Muscle layer of colon (tissue), 2 donors: ENCODE measurements around the gene ZNF333.
"Not testable (repeated sequence)": the region's sequence is repeated elsewhere in the genome, so short reads cannot be mapped to it uniquely, and the experiment has no call there.

Source experiments
- H3K27ac ChIP-seq: one replicate; pipeline ENCODE4 v1.7.0; 2013; ENCODE audit warnings: low read depth, mild to moderate bottlenecking, low read length, moderate library complexity
- H3K27me3 ChIP-seq, 2 donors: one replicate each; pipeline ENCODE4 v1.7.0; 2013; ENCODE audit warnings: low read length in 2 of 2, mild to moderate bottlenecking in 2 of 2; ENCODE audit not compliant: insufficient read depth in 2 of 2, control insufficient read depth in 1 of 2
- H3K36me3 ChIP-seq: one replicate; pipeline ENCODE4 v1.7.0; 2013; ENCODE audit warnings: mild to moderate bottlenecking, low read length; ENCODE audit not compliant: insufficient read depth
- H3K4me1 ChIP-seq: one replicate; pipeline ENCODE4 v1.7.0; 2013; ENCODE audit warnings: mild to moderate bottlenecking, low read length; ENCODE audit not compliant: insufficient read depth
- H3K4me3 ChIP-seq, 2 donors: one replicate each; pipeline ENCODE4 v1.7.0; 2013; ENCODE audit warnings: low read length in 2 of 2, low read depth in 1 of 2, mild to moderate bottlenecking in 1 of 2, moderate library complexity in 1 of 2
- H3K9ac ChIP-seq: one replicate; pipeline ENCODE4 v1.7.0; 2013; ENCODE audit warnings: low read length
- H3K9me3 ChIP-seq: one replicate; pipeline ENCODE4 v1.7.0; 2013; ENCODE audit warnings: mild to moderate bottlenecking, low read length
- donor health status: abdominal sarcoma.
- donor health status: Adenocarcinoma of cecum.

The ZNF333 gene

DNA sequence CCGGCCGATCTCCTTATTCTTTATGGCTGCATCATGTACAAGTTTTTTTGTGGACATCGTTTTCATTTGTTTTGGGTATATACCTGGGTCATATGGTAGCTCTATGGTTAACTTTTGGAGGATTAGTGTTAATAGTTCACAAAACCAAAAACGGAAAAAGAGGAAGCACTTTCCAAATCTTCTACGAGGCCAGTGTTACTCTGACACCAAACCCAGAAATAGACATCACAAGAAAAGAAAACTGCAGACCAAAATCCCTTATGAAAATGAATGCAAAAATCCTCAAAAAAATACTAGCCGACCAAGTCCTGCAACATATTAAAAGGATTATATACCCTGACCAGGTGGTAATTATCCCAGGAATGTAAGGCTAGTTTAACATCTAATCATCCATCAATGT is 58.8 kb downstream of the ZNF333 start:
- Histone ChIP-seq H3K4me1 (no peaks in the 10 kb centered on the region), H3K4me3 (no peak overlapping the region), H3K27ac (no peak overlapping the region), H3K36me3 (no peaks in the 10 kb centered on the region), H3K9ac (no peak overlapping the region), H3K9me3 (no peaks in the 10 kb centered on the region), H3K27me3 (no peaks in the 10 kb centered on the region)

DNA sequence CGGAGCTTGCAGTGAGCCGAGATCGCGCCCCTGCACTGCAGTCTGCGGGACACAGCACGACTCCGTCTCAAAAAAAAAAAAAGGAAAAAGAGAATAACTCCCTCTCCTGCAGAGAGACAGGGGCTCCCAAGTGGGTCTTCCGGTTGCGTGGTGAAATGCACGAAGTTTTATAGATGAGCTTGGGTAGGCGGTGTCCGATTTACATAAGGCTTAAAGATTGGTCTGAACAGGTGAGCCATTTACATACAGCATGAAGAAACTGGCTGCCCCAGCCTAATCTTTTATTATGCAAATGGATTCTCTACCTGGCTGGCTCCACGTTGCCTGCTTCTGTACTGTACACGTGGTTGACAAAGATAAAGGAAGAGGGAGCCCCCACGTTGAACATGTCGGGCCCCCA is 69.0 kb downstream of the ZNF333 start:
- Histone ChIP-seq H3K4me3 (no peak overlapping the region), H3K9me3 (no peaks in the 10 kb centered on the region), H3K27ac (no peak overlapping the region), H3K9ac (no peak overlapping the region), H3K4me1 (no peaks in the 10 kb centered on the region), H3K36me3 (no peaks in the 10 kb centered on the region), H3K27me3 (no peaks in the 10 kb centered on the region)

DNA sequence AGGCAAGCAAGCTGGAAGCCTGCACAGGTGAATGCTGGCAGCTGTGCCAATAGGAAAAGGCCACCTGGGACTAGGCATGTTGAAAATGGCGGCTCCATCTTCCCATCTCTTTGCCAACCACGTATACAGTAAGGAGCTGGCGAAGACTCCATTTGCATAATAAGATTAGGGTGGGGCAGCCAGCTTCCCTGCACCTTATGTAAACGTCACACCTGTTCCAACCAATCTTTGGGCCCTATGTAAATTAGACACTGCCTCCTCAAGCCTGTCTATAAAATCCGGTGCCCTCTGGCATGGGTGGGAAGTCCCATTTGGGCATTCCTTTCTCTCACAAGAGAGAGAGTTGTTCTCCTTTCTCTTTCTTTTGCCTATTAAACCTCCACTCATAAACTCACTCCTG is 71.8 kb downstream of the ZNF333 start:
- Histone ChIP-seq H3K36me3 (no peaks in the 10 kb centered on the region), H3K27ac (no peak overlapping the region), H3K4me3 (no peak overlapping the region), H3K9me3 (no peaks in the 10 kb centered on the region), H3K27me3 (no peaks in the 10 kb centered on the region), H3K9ac (no peak overlapping the region), H3K4me1 (no peaks in the 10 kb centered on the region)

DNA sequence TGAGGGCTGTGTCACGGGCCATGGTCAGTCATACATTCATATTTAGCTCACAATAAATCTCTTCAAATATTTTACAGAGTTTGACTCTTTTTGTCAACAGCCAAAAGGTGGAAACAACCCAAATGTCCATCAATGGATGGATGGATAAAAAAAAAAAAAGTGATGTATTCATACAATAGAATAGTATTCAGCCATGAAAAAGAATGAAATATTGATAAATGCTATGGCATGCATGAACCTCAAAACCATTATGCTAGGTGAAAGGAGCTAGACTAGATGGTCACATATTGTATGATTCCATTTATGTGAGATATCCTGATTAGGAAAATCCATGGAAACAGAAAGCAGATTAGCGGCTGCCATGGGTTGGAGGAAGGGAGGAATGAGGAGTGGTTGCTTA is 72.3 kb downstream of the ZNF333 start:
- no peak overlapping the region for H3K9ac ChIP-seq
- H3K4me1 ChIP-seq = no peaks in the 10 kb centered on the region
- no peaks in the 10 kb centered on the region for H3K36me3 ChIP-seq
- H3K9me3 ChIP-seq = no peaks in the 10 kb centered on the region
- H3K27ac ChIP-seq = no peak overlapping the region
- H3K27me3 ChIP-seq = no peaks in the 10 kb centered on the region
- H3K4me3 ChIP-seq = no peak overlapping the region

DNA sequence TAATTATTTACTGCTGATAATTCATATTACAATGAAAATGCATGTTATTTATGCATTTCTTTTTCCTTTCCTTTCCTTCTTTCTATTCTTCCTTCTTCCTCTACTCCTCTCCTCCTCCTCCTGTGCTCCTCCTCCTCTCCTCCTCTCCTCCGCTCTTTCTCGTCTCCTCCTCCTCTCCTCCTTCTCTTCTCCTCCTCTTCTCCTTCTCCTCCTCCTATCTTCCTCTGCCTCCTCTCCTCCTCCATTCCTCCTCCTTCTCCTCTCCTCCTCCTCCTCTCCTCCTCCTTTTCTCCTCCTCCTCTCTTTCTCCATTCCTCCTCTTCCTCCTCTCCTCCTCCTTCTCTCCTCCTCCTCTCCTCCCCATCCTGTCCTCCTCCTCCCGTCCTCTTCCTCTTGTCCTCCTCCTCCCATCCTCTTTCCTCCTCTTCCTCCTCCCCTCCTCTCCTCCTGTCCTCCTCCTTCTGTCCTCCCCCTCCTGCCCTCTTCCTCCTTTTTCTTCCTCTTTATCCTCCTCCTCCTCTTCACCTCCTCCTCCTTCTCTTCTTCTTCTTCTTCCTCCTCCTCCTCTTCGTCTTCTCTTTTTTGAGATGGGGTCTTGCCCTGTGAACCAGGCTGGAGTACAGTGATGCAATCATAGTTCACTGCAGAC is 73.8 kb downstream of the ZNF333 start:
- no peak overlapping the region for H3K27ac ChIP-seq
- no peaks in the 10 kb centered on the region for H3K9me3 ChIP-seq
- H3K36me3 ChIP-seq = no peaks in the 10 kb centered on the region
- no peak overlapping the region for H3K9ac ChIP-seq
- H3K4me3 ChIP-seq = no peak overlapping the region
- no peaks in the 10 kb centered on the region for H3K4me1 ChIP-seq
- peaks cover 0 to 6% of the 10 kb centered on the region in 2 donors for H3K27me3 ChIP-seq

DNA sequence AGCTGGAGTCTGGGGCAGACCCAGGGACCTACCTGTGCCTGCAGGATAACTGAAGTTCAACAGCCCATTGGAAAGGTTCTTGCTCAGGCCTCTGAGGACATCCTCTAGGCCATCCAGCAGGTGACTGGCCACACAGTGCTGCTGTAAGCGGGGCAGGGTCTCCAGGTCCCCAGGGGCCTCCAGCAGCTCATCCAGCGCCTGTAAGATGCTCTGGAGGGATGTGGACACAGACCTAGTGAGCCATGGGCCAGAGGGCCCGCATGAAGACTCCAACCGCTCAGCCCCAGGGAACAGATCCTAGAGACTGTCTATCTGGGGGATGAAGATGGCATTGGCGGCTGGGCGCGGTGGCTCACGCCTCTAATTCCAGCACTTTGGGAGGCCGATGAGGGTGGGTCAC is 74.6 kb downstream of the ZNF333 start:
- no peak overlapping the region for H3K4me3 ChIP-seq
- no peak overlapping the region for H3K27ac ChIP-seq
- H3K27me3 ChIP-seq = peaks cover 0 to 7% of the 10 kb centered on the region in 2 donors
- H3K9me3 ChIP-seq = no peaks in the 10 kb centered on the region
- H3K4me1 ChIP-seq = no peaks in the 10 kb centered on the region
- no peaks in the 10 kb centered on the region for H3K36me3 ChIP-seq
- no peak overlapping the region for H3K9ac ChIP-seq

DNA sequence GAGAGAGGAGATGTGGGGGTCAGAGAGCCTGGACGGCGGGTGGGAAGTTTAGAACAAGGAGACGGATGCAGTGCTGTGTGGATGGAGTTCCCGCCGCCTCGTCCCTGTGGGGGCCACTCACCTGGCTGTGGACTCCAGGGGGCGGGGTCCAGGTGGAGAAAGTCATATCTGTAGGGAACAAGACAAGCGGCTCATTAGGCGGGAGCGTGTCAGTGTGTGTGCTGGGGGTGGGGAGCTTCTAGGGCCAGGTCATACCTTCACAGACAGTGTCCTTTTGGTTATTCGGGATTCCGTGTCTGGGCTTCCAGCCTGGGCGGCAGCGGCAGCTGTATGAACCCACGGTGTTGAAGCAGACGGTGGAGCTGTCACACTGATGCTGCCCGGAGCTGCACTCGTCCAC is 75.6 kb downstream of the ZNF333 start:
- H3K27ac ChIP-seq, H3K27me3 ChIP-seq, H3K9ac ChIP-seq, H3K9me3 ChIP-seq, H3K4me1 ChIP-seq, H3K36me3 ChIP-seq, H3K4me3 ChIP-seq: not testable (repeated sequence)

DNA sequence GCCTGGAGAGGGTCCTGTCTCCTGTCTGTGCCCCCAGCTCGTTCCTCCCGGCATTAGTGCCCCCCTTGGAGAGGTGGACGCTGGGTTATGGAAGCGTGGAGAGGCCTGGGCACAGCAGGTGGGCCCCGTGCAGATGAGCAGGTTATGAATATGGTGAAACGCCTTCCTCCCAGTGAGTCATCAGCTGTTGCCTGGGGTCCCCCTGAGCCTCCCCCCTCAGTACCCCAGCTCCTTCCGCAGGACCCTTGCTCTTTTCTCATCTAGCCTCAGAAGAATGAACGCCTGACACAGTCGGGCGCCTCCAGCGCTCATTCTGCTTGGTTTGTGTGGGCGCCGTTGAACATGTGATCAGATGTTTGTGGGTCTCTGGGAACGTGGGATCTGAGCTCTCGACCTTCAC is 76.0 kb downstream of the ZNF333 start:
- not testable (repeated sequence) for H3K36me3 ChIP-seq, H3K27ac ChIP-seq

DNA sequence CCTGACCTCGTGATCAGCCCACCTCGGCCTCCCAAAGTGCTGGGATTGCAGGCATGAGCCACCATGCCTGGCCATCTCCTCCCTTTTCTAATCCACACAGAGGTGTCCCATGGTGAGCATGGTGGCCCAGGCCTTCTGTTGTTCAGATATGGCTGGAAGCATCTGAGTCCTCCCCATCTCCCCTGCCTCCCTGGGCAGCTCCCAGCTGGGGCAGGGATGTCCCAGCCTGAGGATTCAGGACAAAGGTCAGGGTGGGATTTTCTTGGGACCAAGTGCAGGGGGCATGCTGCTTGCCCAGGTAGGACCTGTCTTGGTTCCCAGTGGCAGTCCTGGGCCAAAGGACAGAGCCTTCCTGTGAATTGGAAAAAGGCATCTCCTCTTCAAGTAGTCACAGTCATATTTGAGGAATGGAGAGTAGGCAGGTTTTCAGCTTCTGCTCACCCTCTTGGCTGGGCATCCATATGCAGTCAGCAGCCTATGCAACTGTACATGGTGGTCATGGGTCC is 77.7 kb downstream of the ZNF333 start:
- no peak overlapping the region for H3K9ac ChIP-seq
- H3K9me3 ChIP-seq = no peaks in the 10 kb centered on the region
- H3K27me3 ChIP-seq = peaks cover 0 to 7% of the 10 kb centered on the region in 2 donors
- H3K36me3 ChIP-seq = no peaks in the 10 kb centered on the region
- H3K4me3 ChIP-seq = no peak overlapping the region
- no peaks in the 10 kb centered on the region for H3K4me1 ChIP-seq
- H3K27ac ChIP-seq = no peak overlapping the region

More for the DNA sequence above, 76.0 kb downstream of the ZNF333 start:
- H3K27me3 ChIP-seq, H3K4me1 ChIP-seq, H3K9ac ChIP-seq, H3K4me3 ChIP-seq, H3K9me3 ChIP-seq: not testable (repeated sequence)

DNA sequence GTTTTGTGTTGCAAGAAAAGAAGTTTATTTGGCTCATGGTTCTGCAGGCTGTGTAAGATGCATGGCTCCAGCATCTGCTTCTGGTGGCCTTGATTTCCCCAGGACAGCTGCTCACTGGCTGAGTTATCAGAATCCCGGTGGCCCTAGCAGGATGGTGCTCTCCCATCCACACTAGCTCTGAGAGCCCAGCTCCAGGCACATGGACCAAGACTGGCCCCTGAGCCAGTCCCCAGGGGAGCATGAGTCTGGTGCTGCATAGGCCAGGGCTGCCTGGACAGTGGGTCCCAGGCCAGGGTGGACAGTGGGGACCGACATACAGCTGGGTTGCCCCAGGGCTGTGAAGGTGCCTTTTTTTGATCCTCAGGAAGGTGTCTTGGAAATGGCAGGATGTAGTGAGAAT is 78.2 kb downstream of the ZNF333 start:
- H3K36me3 ChIP-seq = no peaks in the 10 kb centered on the region
- no peak overlapping the region for H3K9ac ChIP-seq
- no peak overlapping the region for H3K4me3 ChIP-seq
- peaks cover 0 to 7% of the 10 kb centered on the region in 2 donors for H3K27me3 ChIP-seq
- H3K27ac ChIP-seq = no peak overlapping the region
- no peaks in the 10 kb centered on the region for H3K4me1 ChIP-seq
- H3K9me3 ChIP-seq = no peaks in the 10 kb centered on the region

DNA sequence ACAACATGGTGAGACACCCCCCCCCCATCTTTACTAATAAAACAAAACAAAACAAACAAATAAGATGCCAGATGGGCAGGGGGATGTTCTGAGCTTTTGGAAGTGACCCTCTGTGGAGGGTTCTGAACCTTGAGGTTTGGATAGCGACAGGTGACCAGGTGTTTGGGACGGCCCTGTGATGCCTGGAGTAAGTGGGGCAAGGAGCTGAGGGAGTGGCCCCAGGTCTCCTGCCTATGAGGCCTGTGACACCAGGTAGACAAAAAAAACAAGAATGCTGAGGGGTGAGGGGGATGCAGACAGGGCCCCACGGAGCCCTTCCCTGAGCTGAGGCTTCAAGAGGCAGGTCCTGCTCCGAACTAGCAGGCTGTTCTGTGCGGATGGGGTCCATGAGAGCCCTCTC is 79.4 kb downstream of the ZNF333 start:
- Histone ChIP-seq H3K27ac (no peak overlapping the region), H3K27me3 (peaks cover 0 to 7% of the 10 kb centered on the region in 2 donors), H3K4me1 (no peaks in the 10 kb centered on the region), H3K36me3 (no peaks in the 10 kb centered on the region), H3K4me3 (no peak overlapping the region), H3K9me3 (no peaks in the 10 kb centered on the region), H3K9ac (no peak overlapping the region)

DNA sequence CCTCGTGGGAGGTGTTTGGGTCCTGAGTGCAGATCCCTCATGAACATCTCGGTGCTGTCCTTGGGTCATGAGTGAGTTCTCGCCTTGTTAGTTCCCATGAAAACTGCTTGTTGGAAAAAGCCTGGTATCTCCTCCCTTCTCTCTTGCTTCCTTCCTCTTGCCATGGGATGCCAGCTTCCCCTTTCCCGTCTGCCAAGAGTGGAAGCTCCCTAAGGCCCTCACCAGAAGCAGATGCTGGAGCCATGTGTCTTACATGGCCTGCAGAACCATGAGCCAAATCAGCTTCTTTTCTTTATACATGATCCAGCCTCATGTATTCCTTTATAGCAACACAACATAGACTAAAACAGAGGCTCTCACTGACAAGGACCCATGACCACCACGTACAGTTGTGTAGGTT is 80.3 kb downstream of the ZNF333 start:
- no peaks in the 10 kb centered on the region for H3K9me3 ChIP-seq

More for the DNA sequence above, 80.3 kb downstream of the ZNF333 start:
- no peaks in the 10 kb centered on the region for H3K4me1 ChIP-seq
- no peak overlapping the region for H3K9ac ChIP-seq
- no peak overlapping the region for H3K4me3 ChIP-seq
- H3K36me3 ChIP-seq = no peaks in the 10 kb centered on the region
- H3K27me3 ChIP-seq = peaks cover 0 to 7% of the 10 kb centered on the region in 2 donors
- no peak overlapping the region for H3K27ac ChIP-seq
